SK-N-MC (cell line): Measurements from ENCODE around the gene NCKAP5.

Source experiments
- EZH2 ChIP-seq: fragments of 200-600 bp; sonication (generic); IDR thresholded peaks from one replicate; pipeline ENCODE4 v1.6.1; 2017; ENCODE audit warnings: antibody characterized with exemption
- POLR2AphosphoS5 ChIP-seq: IDR thresholded peaks from 2 replicates; pipeline ENCODE4 v1.6.1; 2012; ENCODE audit warnings: mild to moderate bottlenecking, low read depth, low read length, borderline replicate concordance

DNA sequence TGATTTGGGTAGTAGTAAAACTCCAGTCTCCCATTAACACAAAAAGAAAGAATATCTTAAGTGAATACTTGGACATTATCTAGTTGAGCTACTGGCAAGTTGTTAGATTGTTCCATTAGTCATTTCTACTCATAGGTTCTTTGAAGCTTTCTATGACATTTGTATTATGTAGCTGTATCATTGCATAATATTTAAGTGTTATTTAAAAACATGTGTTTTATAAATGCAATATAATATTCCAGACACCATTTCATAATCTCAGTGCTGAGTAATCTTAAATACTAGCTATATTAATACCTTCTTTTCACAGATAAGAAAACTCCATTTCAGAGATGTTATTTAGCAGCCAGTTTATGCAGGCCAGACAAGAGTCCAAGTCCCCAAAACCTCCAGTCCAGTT, 271.9 kb downstream of the NCKAP5 start:
- TF ChIP-seq POLR2AphosphoS5 (no peak), EZH2 (no peak)
